Pancreas (tissue), 10 donors: ENCODE data around the gene KDSR. TPM values are rescaled to one million over a fixed set of nuclear protein-coding genes. Genes with fewer than 3 reads are reported as not detected.

Source experiments
- ATAC-seq, 4 donors: fragments of 200-7000 bp; cut with Tn5 transposase; one replicate each; pipeline versions ENCODE4 v1.8.0 to v1.9.1; 2020; ENCODE audit warnings: mild to moderate bottlenecking in 4 of 4, moderate library complexity in 4 of 4
- DNase-seq, 6 donors: peaks; one replicate each; pipeline ENCODE4 v3.0.0-alpha.2; 2020
- FAIRE-seq: peaks from 2 replicates; lab custom pipeline; 2012; peaks lifted over from hg19 to GRCh38; lab: Jason Lieb, UNC
- H3K27ac ChIP-seq, 4 donors: fragments of 200-600 bp; sonication (generic); 1 replicate in 3 of 4; 2 replicates in 1 of 4; pipeline versions ENCODE4 v1.5.0 to v1.8.0; 2020
- H3K27me3 ChIP-seq, 4 donors: fragments of 200-600 bp; one replicate each; pipeline ENCODE4 v1.8.0; 2021
- H3K36me3 ChIP-seq, 3 donors: fragments of 200-600 bp; sonication (generic) in 1 of 3; one replicate each; pipeline versions ENCODE4 v1.5.0 to v1.8.0; 2020 to 2021
- H3K4me1 ChIP-seq, 3 donors: fragments of 200-600 bp; one replicate each; pipeline ENCODE4 v1.8.0; 2021
- H3K4me3 ChIP-seq, 4 donors: fragments of 200-600 bp; sonication (generic) in 2 of 4; one replicate each; pipeline versions ENCODE4 v1.5.0 to v1.8.0; 2020 to 2021
- H3K9me3 ChIP-seq, 4 donors: fragments of 200-600 bp; one replicate each; pipeline ENCODE4 v1.8.0; 2021
- WGBS, 2 donors: extraction: QIAGEN DNeasy Blood & Tissue Kit; methylation state at CpG; one replicate each; pipeline ENCODE4 v1.1.7; 2013; 5-methylcytosine and 5-hydroxymethylcytosine counted together
- intact Hi-C, 3 donors: fragments of 100-400 bp; cut with DNase I; formaldehyde crosslinking; loops; one replicate each; pipeline versions ENCODE4 v1.11.1 to v1.14.2; 2022
- polyA plus RNA-seq, 2 donors: library from polyadenylated mRNA; stranded (reverse); fragments of 200-250 nt; gene quantifications; one replicate each; pipeline ENCODE4 v1.2.3, GENCODE V29; 2013
- total RNA-seq, 6 donors: library from RNA; stranded (reverse); fragmentation: NEBNext Ultra II Directional in 4 of 6; extraction: Animal tissue kit (Norgen Biotek cat#: 25700) in 4 of 6; gene quantifications; one replicate each; pipeline versions ENCODE4 v1.2.1 to v1.2.4, GENCODE V29; 2021 to 2023
- TF ChIP-seq, protein P1 (sequence below), 4 donors: fragments of 200-600 bp; sonication (generic) in 3 of 4; IDR thresholded peaks; one replicate each; pipeline versions ENCODE4 v1.5.0 to v1.8.0; 2021; ENCODE audit warnings: antibody characterized with exemption in 4 of 4
- donor health status: healthy with polysubstance abuse.
- donor health status: DM: no; HTN: no; CAD: no; lungs with moderate emphysema.
- donor health status: DM: no; HTN: no; CAD: no.
- donor health status: control.
- donor health status: control.
- donor health status: Bipolar disorder and iron deficiency.
- donor health status: DM: yes; HTN: yes; CAD: no.
- donor health status: DM: no; HTN: no; CAD: no.
- donor health status: DM: no; HTN: no; CAD: no.
- donor health status: DM: yes; HTN: yes; CAD: no.

Gene KDSR
- total and polyA plus RNA-seq, 8 donors = 4.8 to 37.2 (median 20.4) TPM

DNA sequence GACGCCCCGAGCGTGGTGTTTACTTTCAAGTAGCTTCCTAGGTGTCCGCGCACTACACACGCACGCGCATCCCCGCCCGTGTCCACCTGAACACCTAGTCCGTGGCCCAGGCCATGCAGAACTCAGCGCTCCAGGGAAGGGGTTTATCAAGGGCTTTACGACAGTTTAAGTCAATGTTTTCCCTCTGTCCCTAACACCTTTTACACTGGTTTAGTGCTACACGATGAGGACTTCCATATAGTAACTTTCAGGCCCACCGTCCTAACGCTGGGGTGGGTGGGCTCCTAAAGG lies 46.1 kb downstream of the KDSR start:
- Histone ChIP-seq H3K36me3 (no peaks in the 10 kb centered on the region), H3K4me3 (peak overlapping the region in 2 of 4 donors; percentile 50 to 67), H3K9me3 (no peaks in the 10 kb centered on the region), H3K27me3 (no peaks in the 10 kb centered on the region), H3K4me1 (peaks cover 0 to 7% (median 0%) of the 10 kb centered on the region in 3 donors), H3K27ac (peak overlapping the region; percentile 18 to 82 (median 68))
- WGBS, 2 donors = 24 to 30% methylated on average over 16 of the region's 16 CpGs
- intact Hi-C loops = loop anchor here (5.0 to 10.0 kb wide), 2 partner anchors 296 to 304 kb away; no protein-coding TSS in a partner anchor
- ATAC-seq = peak in 3 of 4 donors; percentile 17 to 31 (median 20)
- peak in 1 of 6 donors; percentile 23 for DNase-seq
- TF ChIP-seq, protein P1, sequence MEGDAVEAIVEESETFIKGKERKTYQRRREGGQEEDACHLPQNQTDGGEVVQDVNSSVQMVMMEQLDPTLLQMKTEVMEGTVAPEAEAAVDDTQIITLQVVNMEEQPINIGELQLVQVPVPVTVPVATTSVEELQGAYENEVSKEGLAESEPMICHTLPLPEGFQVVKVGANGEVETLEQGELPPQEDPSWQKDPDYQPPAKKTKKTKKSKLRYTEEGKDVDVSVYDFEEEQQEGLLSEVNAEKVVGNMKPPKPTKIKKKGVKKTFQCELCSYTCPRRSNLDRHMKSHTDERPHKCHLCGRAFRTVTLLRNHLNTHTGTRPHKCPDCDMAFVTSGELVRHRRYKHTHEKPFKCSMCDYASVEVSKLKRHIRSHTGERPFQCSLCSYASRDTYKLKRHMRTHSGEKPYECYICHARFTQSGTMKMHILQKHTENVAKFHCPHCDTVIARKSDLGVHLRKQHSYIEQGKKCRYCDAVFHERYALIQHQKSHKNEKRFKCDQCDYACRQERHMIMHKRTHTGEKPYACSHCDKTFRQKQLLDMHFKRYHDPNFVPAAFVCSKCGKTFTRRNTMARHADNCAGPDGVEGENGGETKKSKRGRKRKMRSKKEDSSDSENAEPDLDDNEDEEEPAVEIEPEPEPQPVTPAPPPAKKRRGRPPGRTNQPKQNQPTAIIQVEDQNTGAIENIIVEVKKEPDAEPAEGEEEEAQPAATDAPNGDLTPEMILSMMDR (IDR thresholded peaks at IDR 0.05) = no peak
- no peak for FAIRE-seq

DNA sequence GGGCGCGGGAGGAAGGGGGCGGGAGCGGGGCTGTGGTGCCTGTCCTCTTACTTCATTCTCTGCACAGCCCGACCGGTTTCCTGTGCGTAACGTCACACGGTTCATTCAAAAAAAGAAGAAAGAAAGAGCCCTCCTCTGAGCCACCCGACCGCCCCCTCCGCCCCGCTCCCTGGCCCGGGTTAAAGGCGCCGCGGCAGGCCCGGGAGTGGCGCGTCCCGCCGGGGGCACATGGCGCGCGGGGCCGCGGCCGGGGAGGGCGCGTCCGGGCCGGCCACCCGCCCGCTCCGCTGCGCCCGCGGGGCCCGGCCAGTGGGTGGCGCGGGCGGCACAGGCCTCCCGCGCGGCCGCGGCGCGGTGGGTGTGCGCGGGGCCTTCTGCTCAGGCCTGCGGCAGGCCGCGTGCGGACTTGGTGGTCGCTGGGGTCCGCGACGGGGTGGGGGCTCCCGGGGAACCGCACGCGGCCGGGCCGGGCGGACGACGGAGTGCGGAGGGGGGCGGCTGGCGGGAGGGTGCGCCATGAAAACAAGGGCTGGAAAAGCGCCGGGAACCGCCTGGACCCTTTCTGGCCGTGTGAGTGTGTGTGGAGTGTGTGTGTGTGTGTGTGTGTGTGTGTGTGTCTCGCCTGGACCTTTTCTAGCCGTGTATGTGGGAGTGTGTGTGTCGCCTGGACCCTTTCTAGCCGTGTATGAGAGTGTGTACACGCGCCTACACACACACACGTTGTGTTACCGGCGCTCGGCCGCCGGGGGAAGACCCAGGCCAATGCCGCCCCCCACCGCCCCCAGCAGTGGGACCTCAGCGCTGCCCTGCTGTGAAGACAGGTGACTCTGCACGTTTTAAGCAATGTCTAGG lies 46.7 kb downstream of the KDSR start:
- H3K36me3 ChIP-seq = no peaks in the 10 kb centered on the region
- H3K4me1 ChIP-seq = peaks cover 0 to 7% (median 0%) of the 10 kb centered on the region in 3 donors
- H3K4me3 ChIP-seq = peak overlapping the region in 3 of 4 donors; percentile 43 to 67 (median 50)
- TF ChIP-seq, protein P1 (IDR thresholded peaks at IDR 0.05) = no peak
- H3K9me3 ChIP-seq = no peaks in the 10 kb centered on the region
- FAIRE-seq (no peak), DNase-seq (peak; percentile 67 to 83 (median 72)), ATAC-seq (peak; percentile 66 to 75 (median 72))
- 1% methylated on average over 79 to 92 of the region's 92 CpGs for WGBS, 2 donors
- H3K27me3 ChIP-seq = no peaks in the 10 kb centered on the region
- intact Hi-C loops = loop anchor here (5.0 to 10.0 kb wide), 2 partner anchors 296 to 303 kb away; no protein-coding TSS in a partner anchor
- H3K27ac ChIP-seq = peak overlapping the region; percentile 18 to 82 (median 68)

DNA sequence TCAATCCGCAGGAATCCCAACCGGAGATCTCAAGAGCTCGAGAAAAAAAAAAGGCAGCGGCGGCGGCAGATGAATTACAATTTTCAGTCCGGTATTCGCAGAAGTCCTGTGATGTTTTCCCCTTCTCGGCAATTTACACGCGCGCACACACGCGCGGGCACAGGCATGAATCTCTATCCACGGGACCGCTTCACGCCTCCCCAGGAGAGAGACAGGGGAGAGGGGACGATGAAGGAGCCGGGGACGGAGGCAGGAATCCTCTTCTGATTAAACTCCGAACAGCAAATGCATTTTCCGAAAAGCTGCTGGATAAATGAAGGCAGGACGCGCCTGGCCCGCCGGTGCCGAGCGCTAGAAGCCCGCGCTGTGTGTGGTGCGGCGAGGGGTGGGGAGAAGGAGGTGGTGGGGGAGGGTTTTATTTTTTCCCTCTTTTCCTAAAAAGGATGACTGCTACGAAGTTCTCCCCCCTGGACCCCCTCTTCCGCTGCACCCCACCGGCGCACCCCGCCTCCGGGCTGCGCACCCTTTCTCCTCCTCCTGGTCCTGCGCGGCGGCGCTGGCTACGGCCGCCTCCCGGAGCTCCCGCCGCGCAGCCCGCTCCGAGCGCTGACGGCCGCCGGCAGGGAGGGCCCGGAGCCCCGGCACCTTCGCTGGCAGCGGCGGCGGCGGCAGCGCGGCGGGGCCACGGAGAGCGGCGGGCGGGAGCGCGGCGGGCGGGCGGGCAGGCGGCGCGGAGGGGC lies 47.5 kb downstream of the KDSR start, which contains the start of gene BCL2:
Gene BCL2 (minus strand): TSS at position 387 of the 740 bp plus-strand sequence.
- ATAC-seq (peak; percentile 9 to 29 (median 26)), DNase-seq (peak in 3 of 6 donors; percentile 26 to 78 (median 38)), FAIRE-seq (no peak)
- Histone ChIP-seq H3K27ac (peak within 1 kb of the TSS; percentile 48 to 82 (median 72)), H3K4me3 (peak within 1 kb of the TSS; percentile 43 to 67 (median 58)), H3K4me1 (peaks cover 0 to 7% (median 0%) of the 10 kb centered on the region in 3 donors), H3K27me3 (no peaks in the 10 kb centered on the region), H3K36me3 (no peaks in the 10 kb centered on the region), H3K9me3 (no peaks in the 10 kb centered on the region)
- TF ChIP-seq, protein P1 (IDR thresholded peaks at IDR 0.05) = no peak
- intact Hi-C loops = loop anchor here (5.0 to 10.0 kb wide), 3 partner anchors 185 to 302 kb away; no protein-coding TSS in a partner anchor
- 0 to 1% methylated on average over 62 to 78 of the region's 78 CpGs for WGBS, 2 donors

DNA sequence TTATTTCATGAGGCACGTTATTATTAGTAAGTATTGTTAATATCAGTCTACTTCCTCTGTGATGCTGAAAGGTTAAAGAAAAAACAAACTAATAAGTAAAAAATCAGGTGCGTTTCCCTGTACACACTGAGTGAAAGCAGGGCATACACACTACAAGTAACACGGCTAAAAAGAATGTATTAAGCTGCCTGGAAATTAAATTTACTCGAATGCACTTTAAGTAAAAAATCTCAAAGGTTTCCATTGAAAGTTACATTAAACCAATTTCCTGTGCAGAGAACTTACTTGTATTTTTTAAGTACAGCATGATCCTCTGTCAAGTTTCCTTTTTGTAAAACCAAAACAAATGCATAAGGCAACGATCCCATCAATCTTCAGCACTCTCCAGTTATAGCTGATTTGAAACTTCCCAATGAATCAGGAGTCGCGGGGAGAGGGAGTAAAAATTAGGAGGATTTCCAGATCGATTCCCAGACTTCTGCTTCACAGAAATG lies 48.1 kb downstream of the KDSR start:
- no peak for ATAC-seq
- peak overlapping the region; percentile 43 to 67 (median 58) for H3K4me3 ChIP-seq
- intact Hi-C loops = loop anchor here in 1 of 3 donors (10.0 kb wide), 1 partner anchor 184 kb away; no protein-coding TSS in a partner anchor
- no peak for DNase-seq
- no peaks in the 10 kb centered on the region for H3K9me3 ChIP-seq
- 0 to 1% methylated on average over 8 of the region's 8 CpGs for WGBS, 2 donors
- H3K36me3 ChIP-seq = no peaks in the 10 kb centered on the region
- no peak for FAIRE-seq
- TF ChIP-seq, protein P1 (IDR thresholded peaks at IDR 0.05) = no peak
- H3K27ac ChIP-seq = peak overlapping the region in 2 of 4 donors; percentile 76 to 78
- H3K4me1 ChIP-seq = peaks cover 0 to 7% (median 0%) of the 10 kb centered on the region in 3 donors
- H3K27me3 ChIP-seq = no peaks in the 10 kb centered on the region
